Hippocampal formation (tissue), 2 donors: ENCODE data around the gene RAP1A.

ENCODE experiments used
- DNase-seq, 2 donors: peaks; one replicate each; lab custom pipeline; 2025; lab: John Stamatoyannopoulos, UW

RAP1A gene

GRCh38 chr1:111758373-111758772 lies 138.8 kb downstream of the RAP1A start:
- no peak for DNase-seq

- no peak for DNase-seq
Observed at GRCh38 chr1:111761717-111762116, 142.1 kb downstream of the RAP1A start.

- DNase-seq, result no peak
Observed at GRCh38 chr1:111762332-111762731, 142.7 kb downstream of the RAP1A start.
